ENCODE results near the gene MRPS27. TPM values are rescaled to one million over a fixed set of nuclear protein-coding genes. Genes with fewer than 3 reads are reported as not detected.

MRPS27 gene
- total RNA-seq, 6 experiments from 2014 or later = 28.6 to 40.3 (median 36.0) TPM

DNA sequence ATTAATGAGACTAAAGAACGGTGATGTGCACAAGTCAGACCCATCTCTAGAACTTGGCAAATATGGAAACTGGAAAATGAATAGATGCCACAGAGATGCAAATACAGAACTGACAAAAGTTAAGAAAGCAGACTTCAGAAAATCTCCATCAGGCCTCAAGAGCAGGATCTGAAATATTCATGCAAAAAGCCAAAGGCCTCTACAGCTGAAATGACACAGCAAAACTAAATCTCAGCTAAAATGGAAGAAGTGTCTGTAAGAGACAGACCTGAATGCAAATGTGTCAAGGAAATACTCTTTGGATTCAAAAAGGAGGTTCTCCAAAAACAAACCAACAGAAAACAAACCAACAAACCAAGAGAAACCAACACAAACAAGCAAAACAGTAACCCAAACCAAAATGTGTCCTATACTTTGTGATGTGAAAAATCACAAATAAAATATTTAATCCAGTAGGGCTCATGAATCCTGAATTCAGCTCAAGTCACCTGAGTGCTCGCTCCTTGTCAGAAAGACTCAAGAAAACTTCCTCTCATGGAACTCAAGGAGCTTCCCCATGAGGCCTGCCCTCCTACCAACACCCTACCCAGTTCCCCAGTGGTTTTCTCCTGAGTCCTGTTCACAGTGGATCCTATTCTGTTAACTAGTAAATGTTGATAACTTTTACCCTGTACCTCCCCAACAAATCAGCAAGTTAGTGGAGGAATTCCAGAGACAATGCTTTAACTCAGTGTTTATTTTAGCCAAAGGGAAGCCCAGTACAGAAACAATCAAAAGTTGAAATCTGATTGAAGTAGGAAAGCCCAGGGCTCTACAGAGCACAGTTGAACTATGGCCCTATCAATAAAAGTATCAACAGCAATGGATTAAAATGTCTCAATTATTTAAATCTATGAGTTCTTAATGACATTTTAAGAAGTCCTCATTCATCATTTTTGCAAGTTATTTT lies 14.6 kb downstream of the MRPS27 start:
- H3K4me1 ChIP-seq = peaks cover 0 to 17% (median 0%) of the 10 kb centered on the region in 4 donors
- no peak overlapping the region for H3K4me3 ChIP-seq
- WGBS (ENCODE audit: insufficient coverage, low coverage, low lambda C conversion rate, missing lambda C conversion rate) = 93% methylated on average over 2 of the region's 2 CpGs
- ATAC-seq (no peak), DNase-seq (no peak)
- no peaks in the 10 kb centered on the region for H3K27me3 ChIP-seq
- H3K27ac ChIP-seq = no peak overlapping the region
- intact Hi-C loops (cut with DNase I) = no loop called here
- H3K9me3 ChIP-seq = no peaks in the 10 kb centered on the region
- peaks cover 0 to 9% (median 3%) of the 10 kb centered on the region in 4 donors for H3K36me3 ChIP-seq
- TF ChIP-seq, protein P1, sequence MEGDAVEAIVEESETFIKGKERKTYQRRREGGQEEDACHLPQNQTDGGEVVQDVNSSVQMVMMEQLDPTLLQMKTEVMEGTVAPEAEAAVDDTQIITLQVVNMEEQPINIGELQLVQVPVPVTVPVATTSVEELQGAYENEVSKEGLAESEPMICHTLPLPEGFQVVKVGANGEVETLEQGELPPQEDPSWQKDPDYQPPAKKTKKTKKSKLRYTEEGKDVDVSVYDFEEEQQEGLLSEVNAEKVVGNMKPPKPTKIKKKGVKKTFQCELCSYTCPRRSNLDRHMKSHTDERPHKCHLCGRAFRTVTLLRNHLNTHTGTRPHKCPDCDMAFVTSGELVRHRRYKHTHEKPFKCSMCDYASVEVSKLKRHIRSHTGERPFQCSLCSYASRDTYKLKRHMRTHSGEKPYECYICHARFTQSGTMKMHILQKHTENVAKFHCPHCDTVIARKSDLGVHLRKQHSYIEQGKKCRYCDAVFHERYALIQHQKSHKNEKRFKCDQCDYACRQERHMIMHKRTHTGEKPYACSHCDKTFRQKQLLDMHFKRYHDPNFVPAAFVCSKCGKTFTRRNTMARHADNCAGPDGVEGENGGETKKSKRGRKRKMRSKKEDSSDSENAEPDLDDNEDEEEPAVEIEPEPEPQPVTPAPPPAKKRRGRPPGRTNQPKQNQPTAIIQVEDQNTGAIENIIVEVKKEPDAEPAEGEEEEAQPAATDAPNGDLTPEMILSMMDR (IDR thresholded peaks at IDR 0.05) = no peak
- no peak for TF ChIP-seq POLR2A (IDR thresholded peaks at IDR 0.05)

DNA sequence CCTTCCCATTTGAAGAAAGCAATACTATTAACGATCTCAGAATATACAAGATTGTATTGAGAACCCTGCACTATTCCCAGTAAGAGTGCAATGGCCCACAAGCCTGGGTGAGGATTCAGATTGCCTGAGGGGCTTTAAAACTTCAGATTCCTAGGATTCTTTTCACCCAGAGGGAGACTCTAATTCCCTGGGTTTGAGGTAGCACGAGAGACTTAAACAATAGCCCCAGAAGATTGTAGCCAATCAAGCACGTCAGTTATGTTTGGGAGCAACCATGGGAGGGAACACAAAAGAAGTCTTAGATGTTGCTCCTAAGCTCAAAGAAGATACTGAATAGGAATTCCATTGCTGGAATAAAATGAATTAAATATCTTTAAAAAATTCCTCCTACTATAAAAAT lies 17.9 kb downstream of the MRPS27 start:
- 76% methylated on average over 3 of the region's 3 CpGs for WGBS (ENCODE audit: insufficient coverage, low coverage, low lambda C conversion rate, missing lambda C conversion rate)
- Histone ChIP-seq H3K27me3 (no peaks in the 10 kb centered on the region), H3K27ac (no peak overlapping the region), H3K4me1 (peaks cover 0 to 15% (median 0%) of the 10 kb centered on the region in 4 donors), H3K9me3 (no peaks in the 10 kb centered on the region), H3K4me3 (no peak overlapping the region), H3K36me3 (peaks cover 0 to 6% (median 0%) of the 10 kb centered on the region in 4 donors)
- TF ChIP-seq POLR2A (IDR thresholded peaks at IDR 0.05) = no peak
- TF ChIP-seq, protein P1 (IDR thresholded peaks at IDR 0.05) = no peak
- intact Hi-C loops (cut with DNase I) = no loop called here
- no peak for ATAC-seq
- DNase-seq = no peak

DNA sequence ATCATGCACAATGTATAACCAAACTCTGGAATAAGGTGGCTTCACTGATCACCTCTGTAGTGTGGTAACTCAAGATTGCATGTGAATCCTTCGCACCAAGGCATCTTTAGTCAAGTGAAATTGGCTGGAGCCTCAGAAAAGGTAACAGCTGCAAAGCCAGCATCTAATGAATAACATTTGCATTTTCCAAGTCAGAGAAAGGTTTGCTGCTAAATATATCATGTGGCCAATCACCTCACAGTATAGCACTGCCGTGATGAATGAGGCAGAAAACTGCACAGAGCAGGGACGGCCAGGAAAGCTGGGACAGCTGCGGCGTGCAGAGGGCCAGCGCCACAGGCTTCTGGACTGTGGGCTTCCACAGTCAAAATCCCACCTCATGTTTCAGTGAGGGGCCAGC lies 18.5 kb downstream of the MRPS27 start:
- H3K4me3 ChIP-seq = no peak overlapping the region
- no peak for DNase-seq
- WGBS (ENCODE audit: insufficient coverage, low coverage, low lambda C conversion rate, missing lambda C conversion rate) = 100% methylated on average over 1 of the region's 6 CpGs
- intact Hi-C loops (cut with DNase I) = no loop called here
- TF ChIP-seq POLR2A (IDR thresholded peaks at IDR 0.05) = no peak
- TF ChIP-seq, protein P1 (IDR thresholded peaks at IDR 0.05) = no peak
- peaks cover 0 to 6% (median 1%) of the 10 kb centered on the region in 4 donors for H3K36me3 ChIP-seq
- H3K27ac ChIP-seq = no peak overlapping the region
- H3K27me3 ChIP-seq = no peaks in the 10 kb centered on the region
- H3K9me3 ChIP-seq = no peaks in the 10 kb centered on the region
- no peak for ATAC-seq
- peaks cover 0 to 12% (median 0%) of the 10 kb centered on the region in 4 donors for H3K4me1 ChIP-seq

DNA sequence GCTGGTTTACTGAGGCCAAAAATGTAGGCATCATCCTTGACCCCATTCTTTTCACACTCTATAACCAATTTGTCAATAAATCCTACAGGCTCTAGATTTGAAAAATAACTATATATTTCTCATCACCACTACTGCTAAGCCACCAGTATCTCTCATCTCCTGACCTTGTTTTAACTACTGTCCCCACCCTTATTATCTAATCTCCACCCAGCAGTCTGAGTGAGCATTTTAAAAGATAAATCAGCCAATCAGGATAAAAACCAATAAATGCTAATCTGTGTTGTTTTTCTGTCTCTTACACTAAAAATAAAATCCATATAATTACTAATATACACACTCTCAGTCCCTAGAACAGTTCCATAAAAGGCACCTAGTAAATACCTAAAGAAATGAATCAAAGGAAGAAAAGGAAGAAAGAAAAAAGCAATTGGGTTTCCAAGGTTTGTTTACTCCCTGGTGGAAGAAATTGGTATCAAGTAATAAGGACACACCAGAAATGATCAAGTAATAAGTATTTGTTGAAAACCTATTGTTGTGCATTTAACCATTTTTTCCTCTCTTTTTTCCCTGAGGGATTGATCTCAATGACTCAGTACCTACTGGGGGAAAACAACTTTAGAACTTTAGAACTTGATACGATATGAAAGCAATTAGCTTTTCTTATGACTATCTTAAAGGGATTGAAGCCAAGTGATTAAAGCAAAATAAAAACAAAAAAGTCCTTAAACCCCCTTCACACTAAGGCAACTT lies 19.3 kb downstream of the MRPS27 start:
- Histone ChIP-seq H3K9me3 (no peaks in the 10 kb centered on the region), H3K4me1 (peaks cover 0 to 4% (median 0%) of the 10 kb centered on the region in 4 donors), H3K27me3 (no peaks in the 10 kb centered on the region), H3K36me3 (peaks cover 0 to 6% (median 1%) of the 10 kb centered on the region in 4 donors), H3K4me3 (no peak overlapping the region), H3K27ac (no peak overlapping the region)
- TF ChIP-seq POLR2A (IDR thresholded peaks at IDR 0.05) = no peak
- TF ChIP-seq, protein P1 (IDR thresholded peaks at IDR 0.05) = no peak
- ATAC-seq (no peak), DNase-seq (no peak)
- intact Hi-C loops (cut with DNase I) = no loop called here
- 93% methylated on average over 1 of the region's 1 CpG for WGBS (ENCODE audit: insufficient coverage, low coverage, low lambda C conversion rate, missing lambda C conversion rate)
